ENCODE measurements around the gene TMPRSS7.
A peak's percentile ranks its signal among the peaks of the same experiment; 100 is the strongest.

The TMPRSS7 gene, protein sequence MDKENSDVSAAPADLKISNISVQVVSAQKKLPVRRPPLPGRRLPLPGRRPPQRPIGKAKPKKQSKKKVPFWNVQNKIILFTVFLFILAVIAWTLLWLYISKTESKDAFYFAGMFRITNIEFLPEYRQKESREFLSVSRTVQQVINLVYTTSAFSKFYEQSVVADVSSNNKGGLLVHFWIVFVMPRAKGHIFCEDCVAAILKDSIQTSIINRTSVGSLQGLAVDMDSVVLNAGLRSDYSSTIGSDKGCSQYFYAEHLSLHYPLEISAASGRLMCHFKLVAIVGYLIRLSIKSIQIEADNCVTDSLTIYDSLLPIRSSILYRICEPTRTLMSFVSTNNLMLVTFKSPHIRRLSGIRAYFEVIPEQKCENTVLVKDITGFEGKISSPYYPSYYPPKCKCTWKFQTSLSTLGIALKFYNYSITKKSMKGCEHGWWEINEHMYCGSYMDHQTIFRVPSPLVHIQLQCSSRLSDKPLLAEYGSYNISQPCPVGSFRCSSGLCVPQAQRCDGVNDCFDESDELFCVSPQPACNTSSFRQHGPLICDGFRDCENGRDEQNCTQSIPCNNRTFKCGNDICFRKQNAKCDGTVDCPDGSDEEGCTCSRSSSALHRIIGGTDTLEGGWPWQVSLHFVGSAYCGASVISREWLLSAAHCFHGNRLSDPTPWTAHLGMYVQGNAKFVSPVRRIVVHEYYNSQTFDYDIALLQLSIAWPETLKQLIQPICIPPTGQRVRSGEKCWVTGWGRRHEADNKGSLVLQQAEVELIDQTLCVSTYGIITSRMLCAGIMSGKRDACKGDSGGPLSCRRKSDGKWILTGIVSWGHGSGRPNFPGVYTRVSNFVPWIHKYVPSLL

DNA sequence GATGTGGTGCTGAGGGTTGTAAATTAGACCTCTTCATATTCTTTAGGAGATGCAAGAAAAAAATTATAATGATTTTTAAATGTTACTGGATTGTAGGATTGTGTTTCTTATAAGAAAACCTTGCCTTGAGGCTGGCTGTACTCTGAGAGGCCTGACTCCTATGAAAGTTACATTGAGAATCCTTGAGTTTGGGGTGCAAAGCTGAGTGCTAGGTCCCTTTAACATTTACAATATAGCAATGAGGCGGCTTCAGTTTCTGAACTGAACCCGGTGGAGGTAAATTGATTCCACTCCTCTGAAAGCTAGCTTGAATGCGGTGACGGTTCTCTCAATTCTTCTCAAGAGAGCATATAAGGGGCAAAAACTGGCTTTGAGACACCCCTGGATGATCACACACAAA is at the start of gene TMPRSS7:
TMPRSS7 (plus strand) TSS at position 301 of the 400 bp plus-strand sequence. CDS start 110 bp downstream, outside the sequence.
- DNase-seq, result no peak

- no peak for DNase-seq
These were observed 47.7 kb upstream of the TMPRSS7 start for GRCh38 chr3:111986800-111987199.

DNA sequence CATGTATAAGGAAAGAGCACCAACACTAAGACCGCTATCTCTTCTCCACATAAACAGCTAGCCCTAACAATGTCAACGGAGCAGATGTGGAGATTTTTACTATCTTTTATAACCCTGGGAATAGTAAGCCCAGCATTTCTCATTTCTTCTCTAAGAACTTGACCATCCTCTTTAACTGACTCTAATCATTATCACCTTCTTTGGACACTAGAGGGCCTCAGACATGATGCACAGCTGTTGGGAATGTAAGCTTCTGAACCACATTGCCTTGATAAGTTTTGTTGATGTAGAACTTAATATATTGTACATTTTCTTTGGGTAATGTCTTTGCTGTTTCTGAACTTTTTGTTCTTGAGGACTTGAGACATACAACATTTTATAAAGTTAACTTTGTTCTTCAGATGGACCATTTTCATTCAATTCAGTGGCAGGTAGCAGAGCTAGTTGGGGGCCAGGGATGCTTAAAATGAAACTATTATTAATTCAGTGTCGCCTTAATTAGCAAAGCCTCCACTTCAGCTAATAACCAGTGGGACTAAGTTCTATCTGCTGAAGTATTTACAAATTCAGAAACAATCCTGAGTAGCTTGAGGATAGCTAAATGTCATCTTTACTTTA is 45.4 kb upstream of the TMPRSS7 start:
- DNase-seq, result peak; percentile 56 to 68

GRCh38 chr3:111993038-111993437 is 41.5 kb upstream of the TMPRSS7 start:
- no peak for DNase-seq

DNA sequence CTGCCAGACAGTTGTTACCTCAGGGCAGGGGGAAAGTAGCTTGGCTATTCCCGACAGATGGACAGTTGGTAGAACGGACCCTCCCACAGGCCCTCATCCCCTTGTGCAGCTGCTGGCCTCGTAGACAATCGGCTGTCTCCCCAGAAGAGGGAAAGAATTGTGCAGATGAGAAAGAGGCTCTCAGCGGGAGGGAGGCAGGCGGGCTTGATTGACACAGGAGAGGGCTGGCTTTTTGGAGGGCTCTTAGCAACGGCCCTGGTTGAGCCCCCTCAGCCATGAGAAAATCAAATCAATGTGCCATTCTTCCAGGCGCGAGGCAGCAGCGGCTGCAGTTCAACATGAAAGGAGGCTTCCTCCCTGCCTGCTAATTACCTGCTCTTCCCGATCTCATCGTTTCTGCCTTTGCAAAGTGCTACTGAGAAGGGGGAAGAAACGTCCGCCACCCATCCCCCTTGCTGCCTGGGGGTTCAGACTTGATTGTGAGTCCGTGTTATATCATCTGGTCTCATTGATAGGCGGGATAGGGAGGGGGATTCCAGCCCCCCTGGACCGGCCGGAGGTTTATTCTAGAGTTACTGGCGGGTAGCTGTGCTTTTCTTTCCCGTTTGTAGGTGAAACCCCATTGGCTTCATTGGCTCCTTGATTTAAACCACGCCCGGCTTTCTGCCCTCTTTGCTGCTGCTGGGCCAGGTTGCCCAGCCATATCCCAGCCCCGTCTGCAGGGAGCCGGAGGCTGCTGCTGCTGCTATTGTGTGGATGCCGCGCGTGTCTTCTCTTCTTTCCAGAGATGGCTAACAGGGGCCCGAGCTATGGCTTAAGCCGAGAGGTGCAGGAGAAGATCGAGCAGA is 35.7 kb upstream of the TMPRSS7 start, which contains the start of gene TAGLN3:
TAGLN3 (plus strand) TSS at position 287 of the 848 bp plus-strand sequence; CDS start at position 788, 501 bp downstream.
- peak; percentile 74 to 79 for DNase-seq

- peak; percentile 38 to 55 for DNase-seq
These were observed 34.8 kb upstream of the TMPRSS7 start for GRCh38 chr3:111999484-112000324.

GRCh38 chr3:112000367-112000771 is 34.2 kb upstream of the TMPRSS7 start:
- no peak for DNase-seq

DNA sequence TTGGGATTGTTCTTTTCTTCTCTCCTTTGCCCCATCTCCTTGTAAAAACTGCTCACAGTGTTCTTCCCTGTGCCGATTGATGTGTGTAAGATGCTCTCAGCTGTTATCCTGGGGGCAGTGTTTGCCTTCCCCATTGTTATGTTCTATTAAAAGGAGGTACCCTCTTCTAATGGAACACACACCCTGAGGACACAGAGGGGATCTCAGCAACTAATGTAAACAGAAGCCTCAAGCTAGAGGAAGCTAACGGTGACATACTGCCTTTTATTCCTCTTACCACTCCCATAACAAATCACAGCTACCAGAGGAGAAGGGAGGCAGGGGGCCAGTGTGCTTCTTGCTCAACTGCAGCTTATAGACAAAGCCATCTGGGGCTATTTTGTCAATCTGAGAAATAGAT is 33.6 kb upstream of the TMPRSS7 start:
- DNase-seq, result no peak

- DNase-seq, result no peak
These were observed 33.0 kb upstream of the TMPRSS7 start for GRCh38 chr3:112001526-112001925.

DNA sequence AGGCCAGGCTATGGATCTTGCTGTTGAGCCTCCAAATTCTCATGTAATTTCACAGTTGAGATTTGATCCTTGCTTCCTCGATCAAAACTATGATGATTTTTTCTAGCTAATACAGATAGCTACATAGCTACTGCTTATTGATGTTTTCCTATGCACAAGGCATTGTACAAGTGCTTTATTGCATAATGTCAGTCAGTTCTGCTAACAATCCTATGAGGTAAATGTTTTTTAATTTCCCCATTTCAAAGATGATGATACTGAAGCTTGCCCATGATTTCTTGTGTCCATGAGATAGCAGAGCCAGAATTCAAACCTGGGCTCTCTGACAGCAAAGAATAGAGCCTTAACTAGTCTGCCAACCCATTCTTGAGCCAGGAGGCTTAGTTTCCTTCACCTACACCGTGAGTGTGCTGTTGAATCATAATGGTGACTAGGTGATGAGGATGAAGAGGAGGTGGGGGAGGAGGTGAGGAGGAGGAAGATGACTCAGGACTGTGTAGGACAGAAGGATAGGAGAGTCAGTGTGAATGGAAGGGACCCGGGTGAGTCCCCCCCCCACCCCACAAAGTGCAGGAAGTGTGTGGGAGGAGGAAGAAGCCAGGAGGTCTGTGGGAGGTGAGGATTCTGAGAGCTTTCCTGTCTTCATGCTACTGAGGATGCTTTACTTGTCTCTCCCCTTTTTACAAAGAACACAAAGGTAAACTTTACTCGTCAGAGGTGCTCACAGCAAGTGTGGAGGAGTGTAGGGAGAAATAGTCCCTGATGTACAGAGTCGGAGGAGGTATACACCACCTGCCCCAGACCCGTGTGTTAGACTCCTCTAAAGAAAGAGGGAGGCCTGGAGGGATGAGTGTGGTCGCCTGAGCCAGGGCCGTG is 32.2 kb upstream of the TMPRSS7 start:
- DNase-seq, result no peak

GRCh38 chr3:112003321-112004080 is 31.0 kb upstream of the TMPRSS7 start:
- no peak for DNase-seq

- DNase-seq, result no peak
These were observed 30.3 kb upstream of the TMPRSS7 start for GRCh38 chr3:112004187-112004586.

DNA sequence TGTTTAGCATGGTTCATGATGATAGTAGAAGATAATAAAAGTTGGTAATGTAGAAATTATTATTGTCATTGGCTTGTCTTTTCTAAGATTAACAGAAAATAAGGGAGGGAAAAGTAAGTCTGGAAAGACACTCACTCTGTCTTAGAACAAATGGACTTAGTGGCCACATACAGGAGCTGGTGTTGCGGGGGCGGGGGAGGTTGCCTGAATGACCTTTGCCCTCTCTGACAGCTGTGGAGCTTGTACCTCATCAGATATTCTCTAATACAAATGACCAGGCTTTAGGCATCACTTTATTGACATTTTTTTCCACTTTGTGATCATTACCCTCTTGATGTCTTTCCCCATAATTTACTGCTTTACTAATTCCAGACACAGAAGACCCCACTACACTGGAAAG is 29.9 kb upstream of the TMPRSS7 start:
- DNase-seq, result no peak

GRCh38 chr3:112005091-112005672 is 29.4 kb upstream of the TMPRSS7 start:
- DNase-seq, result no peak

- no peak for DNase-seq
These were observed 26.9 kb upstream of the TMPRSS7 start for GRCh38 chr3:112007633-112008032.

DNA sequence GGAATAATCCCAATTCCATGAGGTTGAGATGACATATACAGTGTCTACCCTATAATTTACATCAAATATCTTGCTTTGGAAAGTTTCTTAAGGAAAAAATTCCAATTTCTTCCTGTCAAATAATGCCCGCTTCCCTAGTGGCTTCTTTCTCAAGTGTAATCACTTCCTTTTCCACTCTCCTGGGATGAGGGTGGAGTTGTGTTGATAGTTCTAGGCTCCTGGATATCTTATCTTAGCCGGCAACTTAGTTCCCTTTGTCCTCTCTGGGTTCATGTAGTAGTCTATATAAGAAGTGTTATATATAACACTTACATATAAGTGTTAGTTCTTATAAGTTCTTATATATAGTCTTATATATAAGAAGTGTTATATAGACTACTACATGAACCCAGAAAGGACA is 24.9 kb upstream of the TMPRSS7 start:
- DNase-seq, result no peak

GRCh38 chr3:112010636-112011035 is 23.9 kb upstream of the TMPRSS7 start:
- DNase-seq, result no peak

GRCh38 chr3:112011376-112011940 is 23.1 kb upstream of the TMPRSS7 start:
- DNase-seq, result no peak
